Panc1 (cell line): ENCODE data around the gene RELB. TPM values are rescaled to one million over a fixed set of nuclear protein-coding genes. Genes with fewer than 3 reads are reported as not detected.
"Not testable (repeated sequence)": the region's sequence is repeated elsewhere in the genome, so short reads cannot be mapped to it uniquely, and the experiment has no call there.

ENCODE experiments used
- ATAC-seq: fragments of 200-7000 bp; cut with Tn5 transposase; 2 replicates; pipeline ENCODE4 v1.9.1; 2020; ENCODE audit warnings: mild to moderate bottlenecking, moderate library complexity
- BruUV-seq: library from RNA; stranded (reverse); fragments of 400-500 nt; replicated peaks from 2 replicates; lab custom pipeline; 2021; lab: Mats Ljungman, UMichigan
- CTCF ChIA-PET: fragments of 300-600 bp; sonication (Branson Sonifier 250); formaldehyde crosslinking; loops from one replicate; lab custom pipeline; 2022; ENCODE audit warnings: antibody characterized with exemption; lab: Charles Lee
- POLR2A ChIA-PET: fragments of 300-600 bp; sonication (Branson Sonifier 250); formaldehyde crosslinking; loops from one replicate; lab custom pipeline; 2022; ENCODE audit warnings: antibody characterized with exemption; lab: Charles Lee
- DNase-seq: peaks from one replicate; pipeline ENCODE4 v3.0.0-alpha.2; 2010; ENCODE audit warnings: low read depth, low spot score
- H3K27ac ChIP-seq: 2 replicates; pipeline ENCODE4 v1.5.1; 2011; ENCODE audit warnings: mild to moderate bottlenecking, low read length, inconsistent platforms
- H3K27me3 ChIP-seq: fragments of 200-500 bp; sonication (Bioruptor generic); 2 replicates; pipeline ENCODE4 v1.6.0; 2014; ENCODE audit warnings: low read length, inconsistent platforms; ENCODE audit not compliant: control insufficient read depth, insufficient read depth
- H3K36me3 ChIP-seq: fragments of 200-500 bp; sonication (Bioruptor generic); 2 replicates; pipeline ENCODE4 v1.5.1; 2014; ENCODE audit warnings: inconsistent platforms, mild to moderate bottlenecking, low read length, moderate library complexity; ENCODE audit not compliant: control insufficient read depth, insufficient read depth
- H3K4me1 ChIP-seq: 2 replicates; pipeline ENCODE4 v1.5.1; 2011; ENCODE audit warnings: inconsistent platforms, mild to moderate bottlenecking, low read length, moderate library complexity; ENCODE audit not compliant: control insufficient read depth, insufficient read depth
- H3K4me3 ChIP-seq, 2 experiments: 2 replicates each; pipeline ENCODE4 v1.5.1; 2011 to 2012; ENCODE audit warnings: low read depth in 2 of 2, low read length in 2 of 2, mild to moderate bottlenecking in 2 of 2, inconsistent platforms in 1 of 2, moderate library complexity in 1 of 2
- H3K9me3 ChIP-seq: fragments of 200-500 bp; sonication (Bioruptor generic); 2 replicates; pipeline ENCODE4 v1.5.1; 2014; ENCODE audit warnings: low read depth, mild to moderate bottlenecking, inconsistent platforms, low read length, moderate library complexity; ENCODE audit not compliant: control insufficient read depth, insufficient read depth
- CTCF ChIP-seq: fragments of 450-650 bp; IDR thresholded peaks from 2 replicates; pipeline ENCODE4 v1.5.1; 2017; ENCODE audit warnings: mild to moderate bottlenecking
- POLR2AphosphoS5 ChIP-seq: IDR thresholded peaks from 2 replicates; pipeline ENCODE4 v1.6.1; 2012; ENCODE audit warnings: mild to moderate bottlenecking, low read depth, low read length, moderate library complexity
- SIN3A ChIP-seq: IDR thresholded peaks from 2 replicates; pipeline ENCODE4 v1.6.1; 2012; ENCODE audit warnings: low read depth, mild to moderate bottlenecking, low read length, moderate library complexity, borderline replicate concordance; ENCODE audit not compliant: insufficient read depth
- TCF7L2 ChIP-seq: IDR thresholded peaks from 2 replicates; pipeline ENCODE4 v1.6.1; 2011; ENCODE audit warnings: mild to moderate bottlenecking, low read depth, low read length, inconsistent platforms
- in situ Hi-C: cut with HindIII; loops from 2 replicates; pipeline ENCODE4 v1.10.0; 2016; ENCODE audit warnings: low sequenced_read_pairs, low pct_unique_long_range_greater_than_20kb
- intact Hi-C: fragments of 100-400 bp; cut with micrococcal nuclease; formaldehyde crosslinking; loops from one replicate; pipeline ENCODE4 v1.10.0; 2022; ENCODE audit not compliant: unreplicated experiment
- total RNA-seq: library from RNA; stranded (reverse); gene quantifications from one replicate; pipeline ENCODE4 v1.2.1, GENCODE V29; 2021; ENCODE audit not compliant: unreplicated experiment
- TF ChIP-seq, protein P1 (sequence below), 2 experiments: IDR thresholded peaks; 2 replicates each; pipeline ENCODE4 v1.6.1; 2011 to 2012; ENCODE audit warnings: low read depth in 2 of 2, control low read depth in 1 of 2, low read length in 1 of 2, mild to moderate bottlenecking in 1 of 2, moderate library complexity in 1 of 2; ENCODE audit not compliant: insufficient read depth in 1 of 2

RELB gene
- total RNA-seq, 1 experiment from 2014 or later = 28.1 TPM

- ATAC-seq (no peak), DNase-seq (no peak)
- Histone ChIP-seq H3K4me1 (no peaks in the 10 kb centered on the region), H3K27ac (no peak overlapping the region), H3K36me3 (no peaks in the 10 kb centered on the region), H3K4me3 (no peak overlapping the region), H3K9me3 (no peaks in the 10 kb centered on the region), H3K27me3 (no peaks in the 10 kb centered on the region)
- ChIA-PET CTCF (interaction anchor here (0.7 kb wide), 1 partner anchor 21 kb away, joined by 5 read pairs; no protein-coding TSS in a partner anchor), POLR2A (no interaction called here)
- no TSS peak for BruUV-seq
- in situ Hi-C loops (no loop called here), intact Hi-C loops (no loop called here)
- no peak for TF ChIP-seq TCF7L2
- no peak for TF ChIP-seq CTCF
- no peak; the same call in 1 of the 2 replicates for TF ChIP-seq POLR2AphosphoS5
- no peak for TF ChIP-seq SIN3A
- TF ChIP-seq, protein P1, sequence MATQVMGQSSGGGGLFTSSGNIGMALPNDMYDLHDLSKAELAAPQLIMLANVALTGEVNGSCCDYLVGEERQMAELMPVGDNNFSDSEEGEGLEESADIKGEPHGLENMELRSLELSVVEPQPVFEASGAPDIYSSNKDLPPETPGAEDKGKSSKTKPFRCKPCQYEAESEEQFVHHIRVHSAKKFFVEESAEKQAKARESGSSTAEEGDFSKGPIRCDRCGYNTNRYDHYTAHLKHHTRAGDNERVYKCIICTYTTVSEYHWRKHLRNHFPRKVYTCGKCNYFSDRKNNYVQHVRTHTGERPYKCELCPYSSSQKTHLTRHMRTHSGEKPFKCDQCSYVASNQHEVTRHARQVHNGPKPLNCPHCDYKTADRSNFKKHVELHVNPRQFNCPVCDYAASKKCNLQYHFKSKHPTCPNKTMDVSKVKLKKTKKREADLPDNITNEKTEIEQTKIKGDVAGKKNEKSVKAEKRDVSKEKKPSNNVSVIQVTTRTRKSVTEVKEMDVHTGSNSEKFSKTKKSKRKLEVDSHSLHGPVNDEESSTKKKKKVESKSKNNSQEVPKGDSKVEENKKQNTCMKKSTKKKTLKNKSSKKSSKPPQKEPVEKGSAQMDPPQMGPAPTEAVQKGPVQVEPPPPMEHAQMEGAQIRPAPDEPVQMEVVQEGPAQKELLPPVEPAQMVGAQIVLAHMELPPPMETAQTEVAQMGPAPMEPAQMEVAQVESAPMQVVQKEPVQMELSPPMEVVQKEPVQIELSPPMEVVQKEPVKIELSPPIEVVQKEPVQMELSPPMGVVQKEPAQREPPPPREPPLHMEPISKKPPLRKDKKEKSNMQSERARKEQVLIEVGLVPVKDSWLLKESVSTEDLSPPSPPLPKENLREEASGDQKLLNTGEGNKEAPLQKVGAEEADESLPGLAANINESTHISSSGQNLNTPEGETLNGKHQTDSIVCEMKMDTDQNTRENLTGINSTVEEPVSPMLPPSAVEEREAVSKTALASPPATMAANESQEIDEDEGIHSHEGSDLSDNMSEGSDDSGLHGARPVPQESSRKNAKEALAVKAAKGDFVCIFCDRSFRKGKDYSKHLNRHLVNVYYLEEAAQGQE (IDR thresholded peaks at IDR 0.05; ENCODE audit: insufficient read depth in 1 of 2, low read depth in 2 of 2, low read length in 1 of 2) = no peak
Observed at GRCh38 chr19:44993926-44994537, 7.2 kb upstream of the RELB start.

DNA sequence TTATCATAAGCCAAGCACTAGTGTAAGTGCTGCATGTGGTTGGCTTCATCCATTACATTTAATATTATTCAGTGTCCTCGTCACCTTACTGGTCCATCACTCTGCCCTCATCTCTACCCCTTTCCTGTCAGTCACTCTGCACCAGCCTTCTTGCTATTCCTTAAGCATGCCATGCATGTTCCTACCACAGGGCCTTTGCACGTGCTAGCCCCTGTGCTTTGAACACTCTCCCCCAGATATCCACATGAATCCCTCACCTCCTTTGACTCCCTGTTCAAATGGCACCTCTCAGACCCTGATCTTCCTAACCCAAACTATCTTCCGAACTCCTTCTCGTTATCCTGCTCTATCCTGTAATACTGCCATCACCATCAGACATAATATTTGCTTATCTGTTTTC, 3.2 kb upstream of the RELB start:
- TF ChIP-seq CTCF = no peak
- TF ChIP-seq POLR2AphosphoS5 = no peak
- no peak for TF ChIP-seq TCF7L2
- TF ChIP-seq, protein P1 (IDR thresholded peaks at IDR 0.05; ENCODE audit: insufficient read depth in 1 of 2, low read depth in 2 of 2, low read length in 1 of 2) = no peak
- TF ChIP-seq SIN3A = no peak
- Histone ChIP-seq H3K27me3 (no peaks in the 10 kb centered on the region), H3K9me3 (no peaks in the 10 kb centered on the region), H3K36me3 (no peaks in the 10 kb centered on the region), H3K4me1 (no peaks in the 10 kb centered on the region), H3K27ac (no peak overlapping the region), H3K4me3 (no peak overlapping the region)
- POLR2A ChIA-PET = interaction anchor here (0.6 kb wide), 1 partner anchor 467 kb away, joined by 6 read pairs; no protein-coding TSS in a partner anchor
- no TSS peak for BruUV-seq
- ATAC-seq (no peak), DNase-seq (no peak)
- intact Hi-C loops (no loop called here), in situ Hi-C loops (no loop called here)
- CTCF ChIA-PET = no interaction called here

DNA sequence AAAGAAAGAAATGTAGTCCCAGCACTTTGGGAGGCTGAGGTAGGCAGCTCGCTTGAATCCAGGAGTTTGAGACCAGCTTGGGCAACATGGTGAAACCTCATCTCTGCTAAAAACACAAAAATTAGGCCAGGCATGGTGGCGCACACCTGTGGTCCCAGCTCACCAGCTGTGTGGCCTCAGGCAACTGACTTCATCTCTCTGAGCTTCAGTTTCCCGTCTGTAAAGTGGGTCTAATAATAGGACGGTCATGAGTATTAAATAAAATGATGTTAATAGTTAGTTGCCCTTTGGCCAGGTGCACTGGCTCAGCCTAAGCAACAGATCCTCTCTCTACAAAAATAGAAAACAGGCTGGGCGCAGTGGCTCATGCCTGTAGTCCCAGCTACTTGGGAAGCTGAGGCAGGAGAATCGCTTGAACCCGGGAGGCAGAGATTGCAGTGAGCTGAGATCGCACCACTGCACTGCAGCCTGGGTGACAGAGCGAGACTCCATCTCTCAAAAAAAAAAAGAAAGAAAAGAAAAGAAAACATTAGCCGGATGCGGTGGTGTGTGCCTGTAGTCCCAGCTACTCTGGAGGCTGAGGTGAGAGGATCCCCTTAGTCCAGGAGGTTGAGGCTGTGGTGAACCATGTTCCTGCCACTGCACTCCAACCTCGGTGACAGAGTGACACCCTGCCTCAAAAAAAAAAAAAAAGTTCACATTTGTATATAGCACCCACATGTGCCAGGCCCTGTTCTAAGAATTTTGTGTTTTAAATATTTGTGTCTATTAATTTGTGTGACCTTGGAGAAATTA, 1.9 kb upstream of the RELB start:
- H3K4me1 ChIP-seq, H3K4me3 ChIP-seq, intact Hi-C loops, in situ Hi-C loops, H3K36me3 ChIP-seq, BruUV-seq, ATAC-seq, DNase-seq, H3K27me3 ChIP-seq, H3K27ac ChIP-seq, H3K9me3 ChIP-seq, CTCF ChIA-PET: not testable (repeated sequence)
- POLR2A ChIA-PET = interaction anchor here (0.7 kb wide), 1 partner anchor 34 kb away, joined by 6 read pairs; no protein-coding TSS in a partner anchor
